Measurements from ENCODE around the gene TOLLIP.

- TF ChIP-seq POLR2A (IDR thresholded peaks at IDR 0.05; ENCODE audit: low read depth, low read length): no peak
- TF ChIP-seq TAF1 (IDR thresholded peaks at IDR 0.05; ENCODE audit: borderline replicate concordance, low read depth, low read length): no peak
- no peak for TF ChIP-seq POLR2AphosphoS5 (IDR thresholded peaks at IDR 0.05; ENCODE audit: low read depth, low read length)
These were observed 48.8 kb downstream of the TOLLIP start for GRCh38 chr11:1260620-1261019.
